Mesenteric fat pad (tissue), 1 donor: ENCODE measurements around the gene F2RL1. TPM values are rescaled to one million over a fixed set of nuclear protein-coding genes. Genes with fewer than 3 reads are reported as not detected.
"Not testable (repeated sequence)": the region's sequence is repeated elsewhere in the genome, so short reads cannot be mapped to it uniquely, and the experiment has no call there.

Experiments
- DNase-seq: peaks from one replicate; pipeline ENCODE4 v3.0.0-alpha.2; 2020; ENCODE audit warnings: low spot score
- total RNA-seq: library from RNA; stranded (reverse); fragmentation: NEBNext Ultra II Directional; extraction: Animal tissue kit (Norgen Biotek cat#: 25700); gene quantifications from one replicate; pipeline ENCODE4 v1.2.1, GENCODE V29; 2021
- donor health status: DM: yes; HTN: yes; CAD: no.

The F2RL1 gene
- total RNA-seq, 1 donor from 2014 or later: 1.9 TPM

DNA sequence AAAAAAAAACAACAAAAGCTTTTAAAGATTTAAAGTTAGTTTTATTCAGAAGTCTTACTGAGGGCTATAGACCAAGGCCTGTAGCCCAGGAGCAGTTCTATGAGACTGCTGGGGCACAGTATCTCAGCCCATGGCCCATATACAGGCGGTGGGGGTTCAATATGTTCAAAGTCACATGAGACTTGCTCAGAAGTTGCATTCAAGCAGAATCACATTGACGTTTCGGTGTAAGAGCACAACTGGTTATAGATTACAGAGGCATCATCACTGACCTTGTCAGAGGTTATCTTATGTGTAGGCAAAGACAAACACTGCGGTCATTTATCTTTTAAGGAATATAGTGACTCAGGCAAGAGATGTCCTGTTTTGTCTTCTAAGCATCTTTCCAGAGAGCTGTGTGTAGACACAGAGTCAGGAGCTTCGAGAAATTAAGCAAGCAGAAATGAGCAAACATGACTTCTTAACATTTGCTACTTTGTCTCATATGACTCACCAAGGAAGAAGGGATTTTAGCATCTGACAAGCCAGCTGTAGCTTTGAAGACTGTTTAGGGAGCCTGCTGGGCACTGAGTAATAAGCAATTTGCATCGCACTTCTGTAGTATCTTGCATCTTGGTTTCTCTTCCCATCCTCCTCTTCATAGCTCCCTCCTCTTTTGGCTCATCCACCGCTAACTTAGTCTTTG is 12.9 kb upstream of the F2RL1 start:
- no peak for DNase-seq

DNA sequence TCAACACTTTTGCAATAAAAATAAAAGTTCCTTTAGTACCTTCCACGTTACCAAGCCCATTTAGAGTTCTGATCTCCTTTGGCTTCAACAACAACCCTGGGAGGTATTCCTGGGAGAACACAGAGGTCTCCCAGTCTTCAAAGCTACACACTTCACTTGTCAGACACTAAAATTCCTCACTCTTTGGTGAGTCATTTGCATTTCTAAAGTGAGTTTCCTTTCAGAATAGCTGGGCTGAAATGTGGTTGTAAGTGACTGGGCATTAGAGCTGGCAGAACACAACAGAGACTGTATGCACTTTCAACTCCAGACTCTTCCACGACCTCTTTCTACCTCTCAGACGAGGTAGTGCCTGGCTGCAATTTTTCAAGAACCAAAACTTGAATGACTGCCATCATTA is 11.5 kb upstream of the F2RL1 start:
- DNase-seq: no peak

DNA sequence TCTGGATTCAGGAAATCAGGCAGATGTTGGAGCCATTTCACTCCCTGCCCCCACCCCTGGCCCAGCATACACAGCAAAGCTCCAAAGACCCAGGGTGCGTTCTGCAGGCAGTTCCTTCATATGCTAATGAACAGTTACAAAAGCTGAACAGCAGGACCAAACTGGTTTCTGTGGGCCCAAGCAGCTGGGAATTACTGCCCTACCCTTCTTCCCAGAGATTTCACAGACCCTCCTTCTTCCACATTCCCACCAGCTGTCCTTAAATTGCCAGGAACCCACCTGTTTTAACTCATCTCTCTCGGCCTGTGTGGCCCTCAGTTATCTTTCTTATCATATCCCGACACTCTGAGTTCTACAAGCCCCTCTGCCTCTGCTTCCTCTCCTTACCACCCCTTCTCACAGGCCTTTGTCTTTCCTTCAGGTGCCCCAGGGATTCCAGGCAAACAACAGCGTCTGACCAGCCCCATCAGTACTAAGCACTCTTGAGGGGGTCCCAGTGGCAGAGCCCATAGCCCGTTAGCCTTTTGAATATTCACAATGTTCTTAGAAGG is 10.6 kb upstream of the F2RL1 start:
- DNase-seq: no peak

DNA sequence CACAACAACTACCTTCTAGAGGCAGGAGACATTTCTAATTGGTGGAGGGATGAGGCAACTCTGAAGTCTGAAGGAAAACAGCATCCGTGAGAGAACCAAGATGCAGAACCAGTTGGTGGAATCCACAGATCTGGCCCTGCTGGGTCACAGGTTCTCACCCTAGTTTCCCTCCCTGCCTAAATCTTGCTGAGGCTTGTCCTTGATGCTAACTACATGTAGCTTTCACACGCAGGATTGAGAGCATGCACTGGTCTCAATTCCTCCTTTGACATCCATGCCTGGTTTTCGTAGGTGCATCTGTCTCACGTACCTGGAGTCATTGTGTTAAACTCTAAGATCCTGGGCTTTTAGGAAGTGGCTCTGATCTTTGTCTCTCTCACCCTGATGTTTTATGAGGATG is 9.7 kb upstream of the F2RL1 start:
- DNase-seq: no peak

DNA sequence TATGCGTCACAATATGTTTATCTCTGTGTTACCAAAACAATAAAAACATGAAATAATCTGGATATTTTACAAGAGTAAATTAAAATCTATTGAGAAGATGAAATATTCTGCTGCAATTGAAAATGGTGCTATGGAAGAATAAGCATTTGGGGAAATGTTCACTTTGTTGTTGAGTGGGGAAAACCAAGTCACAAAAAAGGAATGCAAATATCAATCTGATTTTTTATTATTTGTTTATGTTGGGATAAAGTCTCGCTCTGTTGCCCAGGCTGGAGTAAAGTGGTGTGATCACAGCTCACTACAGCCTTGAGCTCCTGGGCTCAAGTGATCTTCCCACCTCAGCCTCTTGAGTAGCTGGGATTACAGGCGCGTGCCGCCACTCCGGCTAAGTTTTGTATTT is 8.6 kb upstream of the F2RL1 start:
- DNase-seq: no peak

DNA sequence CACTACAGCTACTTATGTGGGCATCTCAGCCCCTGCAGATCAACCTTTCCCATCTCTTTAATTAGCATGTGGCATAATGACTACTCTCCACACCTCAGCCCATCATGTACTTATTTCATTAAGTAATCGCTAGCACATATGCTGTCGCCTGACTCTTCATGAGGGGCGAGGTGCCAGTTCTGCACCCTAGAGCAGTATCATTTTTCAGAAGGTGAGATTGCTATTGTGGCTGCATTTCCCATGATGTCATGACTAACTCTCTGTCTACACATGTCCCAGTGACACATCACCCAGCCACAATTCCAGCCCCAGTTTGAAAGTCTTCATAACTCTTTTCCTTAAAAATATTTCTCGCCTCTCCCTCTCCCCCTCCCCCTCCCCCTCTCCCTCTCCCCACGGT is 7.6 kb upstream of the F2RL1 start:
- DNase-seq: no peak

DNA sequence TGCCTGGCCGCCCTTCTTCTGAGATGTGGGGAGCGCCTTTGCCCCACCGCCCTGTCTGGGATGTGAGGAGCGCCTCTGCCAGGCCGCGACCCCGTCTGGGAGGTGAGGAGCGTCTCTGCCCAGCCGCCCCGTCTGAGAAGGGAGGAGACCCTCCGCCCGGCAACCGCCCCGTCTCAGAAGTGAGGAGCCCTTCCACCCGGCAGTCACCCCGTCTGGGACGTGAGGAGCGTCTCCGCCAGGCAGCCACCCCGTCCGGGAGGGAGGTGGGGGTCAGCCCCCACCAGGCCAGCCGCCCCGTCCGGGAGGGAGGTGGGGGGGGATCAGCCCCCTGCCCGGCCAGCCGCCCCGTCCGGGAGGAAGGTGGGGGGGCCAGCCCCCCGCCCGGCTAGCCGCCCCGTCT is 6.6 kb upstream of the F2RL1 start:
- DNase-seq: not testable (repeated sequence)

DNA sequence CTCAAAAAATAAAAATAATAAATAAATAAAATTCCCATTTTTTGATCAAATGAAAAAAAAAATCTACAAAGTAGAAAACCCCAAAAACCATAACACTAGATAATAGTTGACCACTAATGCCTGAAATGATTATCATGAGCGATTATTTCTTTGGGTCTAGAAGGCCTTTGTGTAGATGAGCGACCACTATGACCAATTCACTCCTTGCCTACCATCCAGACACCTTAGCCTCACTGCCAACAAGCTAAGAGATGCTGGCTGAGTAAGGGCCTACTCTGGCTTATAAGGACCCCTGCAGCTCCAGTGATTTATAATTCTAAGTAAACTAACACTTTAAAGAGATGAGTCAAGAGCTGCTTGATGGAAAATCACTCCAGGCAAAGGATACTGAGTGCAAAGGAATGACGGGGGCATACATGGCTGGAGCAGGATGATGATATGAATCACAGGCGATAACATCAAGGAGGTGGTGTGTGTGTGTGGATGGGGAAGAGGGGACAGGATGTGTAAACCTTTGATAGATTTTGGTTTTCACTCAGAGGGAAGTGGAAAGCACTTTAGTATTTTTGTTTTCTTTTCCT is 4.8 kb upstream of the F2RL1 start:
- no peak for DNase-seq

DNA sequence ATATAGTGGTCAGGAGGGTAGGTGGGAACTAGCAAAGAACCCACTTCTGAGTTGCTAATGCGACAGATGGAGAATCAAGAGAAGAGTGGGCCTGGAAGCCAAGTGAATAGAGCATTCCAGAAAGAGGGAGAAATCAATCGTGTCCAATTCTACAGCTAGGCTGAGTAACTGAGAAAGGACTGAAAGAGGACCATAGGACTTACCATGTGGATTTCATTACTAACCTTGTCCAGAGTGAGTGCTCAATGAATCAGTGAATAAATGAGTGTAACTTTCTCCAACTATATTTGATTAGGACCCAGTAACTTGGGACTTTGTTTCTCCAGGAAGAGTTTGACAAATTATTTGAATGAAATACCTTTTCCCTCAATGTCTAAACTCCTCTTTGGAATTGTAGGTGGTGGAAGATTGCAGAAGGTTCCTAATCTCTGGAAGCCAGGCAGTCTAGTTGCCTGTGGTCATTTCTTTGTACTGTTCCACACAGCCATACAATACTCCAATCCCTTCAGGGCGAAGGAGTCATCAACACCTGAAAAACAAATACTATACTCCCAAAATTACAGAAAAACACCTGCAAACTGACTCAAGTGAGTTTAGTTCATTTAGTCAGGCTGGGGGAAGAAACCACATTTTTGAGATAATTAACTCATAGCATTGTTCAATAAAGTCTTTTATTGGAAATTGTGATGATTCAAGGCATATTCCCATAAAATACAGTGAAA is 2.6 kb upstream of the F2RL1 start:
- DNase-seq: no peak

DNA sequence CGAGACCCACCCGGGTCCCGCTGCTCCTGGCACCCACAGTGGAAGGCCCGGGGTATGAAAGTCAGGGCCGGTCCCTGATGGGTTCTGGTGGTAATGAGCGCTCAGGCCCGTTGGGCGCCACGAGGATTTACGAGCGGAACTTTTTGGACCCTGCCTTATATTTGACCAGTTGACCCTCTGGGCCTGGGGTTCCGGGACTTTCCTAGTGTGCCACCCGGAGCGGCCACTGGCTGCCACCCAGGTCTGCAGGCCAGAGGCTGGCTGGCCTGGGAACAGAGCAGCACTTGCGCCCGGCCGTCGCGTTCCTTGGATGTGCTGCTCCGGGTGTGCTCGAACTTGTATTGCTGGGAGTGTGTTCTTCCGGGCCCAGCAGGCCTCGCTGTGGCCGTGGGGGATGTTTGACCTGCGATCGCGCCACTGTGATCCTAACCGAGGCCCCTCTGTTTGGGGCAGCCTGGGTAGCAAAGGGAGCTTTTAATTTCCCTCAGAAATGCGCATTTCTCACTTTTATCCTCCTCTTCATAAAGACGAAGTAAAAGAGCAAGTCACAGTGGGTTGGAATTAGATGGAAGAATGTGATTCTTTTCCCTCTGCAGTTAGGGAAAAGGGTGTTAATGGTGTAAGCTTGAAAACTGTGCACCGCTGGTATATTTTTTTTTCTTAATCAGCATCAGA is 1.2 kb downstream of the F2RL1 start:
- no peak for DNase-seq

DNA sequence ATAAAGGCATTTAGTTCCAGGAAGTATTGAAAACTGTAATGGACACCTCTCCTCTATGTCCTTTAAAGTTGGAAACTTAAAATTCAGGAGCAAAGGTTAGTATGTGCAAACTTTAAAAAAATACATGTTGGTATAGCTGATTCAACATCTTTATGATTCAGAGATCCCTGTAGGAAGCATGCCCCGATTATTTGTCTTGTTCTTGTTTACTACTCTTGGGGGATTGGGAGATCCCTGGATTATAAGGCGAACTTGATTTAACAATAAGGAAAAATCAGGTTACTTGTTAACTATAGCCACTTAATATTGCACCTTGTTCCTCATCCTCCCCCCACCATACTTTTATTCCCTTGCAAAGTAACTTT is 1.7 kb downstream of the F2RL1 start:
- DNase-seq: no peak

DNA sequence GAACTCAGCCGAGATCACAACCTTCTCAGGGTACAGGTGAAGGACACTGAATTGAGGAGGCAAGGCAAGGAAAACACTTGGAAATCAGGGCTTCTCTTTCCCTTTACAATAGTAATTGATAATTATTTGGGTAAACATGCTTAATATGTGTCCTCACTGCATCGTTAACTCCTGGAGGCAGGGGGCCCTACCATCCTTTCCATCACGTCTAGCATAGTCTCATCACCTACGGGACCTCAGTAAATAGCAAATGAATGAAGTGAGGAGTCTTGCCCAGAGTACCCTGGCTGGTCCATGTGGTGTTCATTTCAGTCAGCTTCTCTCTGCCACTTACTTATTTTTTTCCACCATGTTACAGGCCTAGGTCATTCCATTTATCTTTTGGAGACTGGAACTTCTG is 2.3 kb downstream of the F2RL1 start:
- no peak for DNase-seq

DNA sequence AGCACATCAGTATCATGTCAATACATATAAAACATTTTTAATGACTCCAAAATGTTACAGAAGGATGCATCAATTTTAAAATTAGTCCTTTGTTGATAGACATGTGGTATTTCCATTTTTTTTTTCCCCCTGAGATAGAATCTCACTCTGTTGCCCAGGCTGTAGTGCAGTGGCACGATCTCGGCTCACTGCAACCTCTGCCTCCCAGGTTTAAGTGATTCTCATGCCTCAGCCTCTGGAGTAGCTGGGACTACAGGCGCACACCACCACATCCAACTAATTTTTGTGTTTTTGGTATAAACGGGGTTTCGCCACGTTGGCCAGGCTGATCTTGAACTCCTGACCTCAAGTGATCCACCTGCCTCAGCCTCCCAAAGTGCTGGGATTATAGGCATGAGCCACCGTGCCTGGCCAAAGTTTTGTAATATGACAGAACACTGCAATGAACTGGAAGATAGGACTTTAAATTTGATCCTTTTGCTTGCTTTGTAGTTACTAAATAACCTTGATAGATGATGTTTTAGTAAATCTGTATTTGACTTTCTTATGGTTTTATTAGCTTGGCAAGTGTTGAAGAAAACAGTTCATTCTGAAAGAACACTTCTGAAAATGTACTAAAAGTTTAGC is 3.4 kb downstream of the F2RL1 start:
- DNase-seq: not testable (repeated sequence)

DNA sequence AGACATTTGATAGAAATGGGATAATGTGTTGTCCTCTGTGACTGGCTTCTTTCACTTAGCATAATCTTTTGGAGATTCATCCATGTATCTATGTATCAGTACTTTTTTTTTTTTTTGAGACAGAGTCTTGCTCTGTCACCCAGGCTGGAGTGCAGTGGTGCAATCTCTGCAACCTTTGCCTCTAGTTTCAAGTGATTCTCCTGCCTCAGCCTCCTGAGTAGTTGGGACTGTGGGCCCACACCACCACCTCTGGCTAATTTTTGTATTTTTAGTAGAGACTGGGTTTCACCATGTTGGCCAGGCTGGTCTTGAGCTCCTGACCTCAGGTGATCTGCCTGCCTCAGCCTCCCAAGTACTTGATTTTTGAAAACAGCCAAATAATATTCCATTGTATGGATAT is 7.6 kb downstream of the F2RL1 start:
- not testable (repeated sequence) for DNase-seq

DNA sequence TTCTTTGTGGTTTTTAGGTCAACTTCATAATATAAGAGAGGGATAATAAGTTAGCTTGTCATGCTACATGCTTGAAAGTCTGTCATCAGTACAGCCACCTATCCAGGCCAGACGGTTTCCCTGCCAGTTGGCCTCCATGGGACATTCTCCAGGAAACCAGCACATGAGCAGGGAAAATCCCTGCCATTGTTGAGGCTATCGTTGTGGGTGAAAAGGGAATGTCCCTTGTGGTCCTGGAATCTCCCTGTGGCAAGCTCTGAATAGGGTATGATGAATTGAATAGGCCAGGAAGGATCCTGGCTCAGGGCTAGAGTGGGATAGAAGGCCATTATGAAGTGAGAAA is 12.3 kb downstream of the F2RL1 start:
- DNase-seq: no peak

DNA sequence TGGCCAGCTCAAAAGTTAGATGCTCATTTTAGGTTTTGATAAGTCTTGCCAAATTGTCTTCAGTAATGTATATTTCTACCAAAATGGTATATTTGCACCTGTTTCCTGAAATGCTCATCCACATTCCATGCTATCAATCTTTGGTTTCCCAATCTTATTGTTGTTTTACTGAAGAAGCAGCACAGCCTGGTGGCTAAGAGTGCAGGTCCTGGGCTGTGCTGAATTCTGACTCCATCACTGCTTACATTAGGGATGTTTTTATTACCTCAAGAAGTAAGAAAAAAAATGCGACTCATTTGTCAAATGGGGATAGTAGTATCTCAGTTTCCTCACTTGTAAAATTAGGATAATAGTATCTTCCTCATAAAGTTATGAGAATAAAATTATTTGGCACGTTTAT is 17.4 kb downstream of the F2RL1 start:
- no peak for DNase-seq

DNA sequence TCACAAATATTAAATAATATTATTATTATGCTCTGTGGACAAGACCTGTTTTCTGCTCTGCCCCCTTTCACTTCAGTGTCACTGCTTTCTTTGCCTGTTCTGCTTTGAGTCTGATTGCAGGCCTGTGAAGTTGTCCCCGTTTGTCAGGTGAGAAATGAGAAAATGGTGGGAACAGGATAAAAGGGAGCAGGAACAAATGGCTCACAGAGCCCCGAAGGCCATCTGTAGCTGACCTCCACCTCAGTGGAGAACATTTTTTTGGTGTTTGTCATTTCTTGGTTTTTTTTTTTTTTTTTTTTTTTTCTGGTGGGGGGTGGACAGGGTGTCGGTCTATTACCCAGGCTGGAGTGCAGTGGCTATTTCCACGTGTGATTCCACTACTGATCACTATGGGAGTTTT is 17.8 kb downstream of the F2RL1 start:
- DNase-seq: no peak

DNA sequence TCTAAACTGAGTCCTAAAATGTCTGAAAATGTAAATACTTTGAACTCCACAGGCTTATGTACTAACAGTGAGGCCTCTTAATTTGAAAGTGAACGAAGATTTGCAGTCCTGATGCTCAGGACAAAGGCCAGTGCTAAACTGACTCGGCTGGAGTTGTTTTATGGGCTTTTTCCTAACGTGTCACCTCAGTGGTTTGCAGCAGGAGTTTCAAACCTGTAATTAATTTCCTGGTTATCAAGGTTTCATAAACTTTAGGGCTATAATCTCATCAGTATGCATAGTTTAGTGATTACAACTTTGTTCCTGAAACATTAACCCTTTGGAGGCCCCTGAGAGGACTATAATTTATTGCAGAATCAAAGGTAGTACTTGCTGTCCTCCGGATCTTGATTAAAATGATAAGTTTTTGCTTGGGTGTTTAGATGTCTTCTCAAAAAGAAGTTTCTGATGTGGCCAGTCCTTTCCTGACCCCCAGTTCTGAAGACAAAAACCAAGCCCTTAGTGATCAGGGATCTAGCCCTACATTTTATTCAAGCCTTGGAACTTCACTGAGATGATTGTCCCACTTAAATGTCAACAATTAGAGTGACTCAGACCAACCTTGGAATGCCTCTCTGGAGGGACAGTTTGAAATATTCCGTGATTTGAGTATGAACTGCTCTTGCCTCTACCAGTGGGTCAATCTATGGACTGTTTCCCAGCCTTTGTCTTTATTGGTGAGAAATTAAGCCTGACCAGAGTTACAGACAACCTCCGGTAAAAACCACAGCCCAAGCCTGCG is 19.8 kb downstream of the F2RL1 start:
- DNase-seq: no peak

DNA sequence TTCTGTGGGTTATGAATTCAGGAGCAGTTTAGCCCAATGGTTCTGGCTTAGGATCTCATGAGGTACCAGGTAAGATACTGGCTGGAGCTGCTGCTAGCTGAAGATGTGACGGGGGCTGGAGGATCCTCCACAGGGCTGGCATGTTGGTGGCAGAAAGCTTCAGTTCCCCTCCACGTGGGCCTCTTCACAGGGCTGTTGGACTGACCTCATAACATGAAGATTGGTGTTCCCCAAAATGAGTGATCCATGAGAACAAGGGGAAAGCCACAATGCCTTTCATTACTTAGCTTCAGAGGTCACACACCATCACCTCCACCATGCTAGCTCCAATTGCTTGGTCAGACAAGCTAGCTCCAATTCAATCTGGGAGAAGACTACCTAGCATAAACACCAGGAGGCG is 22.5 kb downstream of the F2RL1 start:
- no peak for DNase-seq

DNA sequence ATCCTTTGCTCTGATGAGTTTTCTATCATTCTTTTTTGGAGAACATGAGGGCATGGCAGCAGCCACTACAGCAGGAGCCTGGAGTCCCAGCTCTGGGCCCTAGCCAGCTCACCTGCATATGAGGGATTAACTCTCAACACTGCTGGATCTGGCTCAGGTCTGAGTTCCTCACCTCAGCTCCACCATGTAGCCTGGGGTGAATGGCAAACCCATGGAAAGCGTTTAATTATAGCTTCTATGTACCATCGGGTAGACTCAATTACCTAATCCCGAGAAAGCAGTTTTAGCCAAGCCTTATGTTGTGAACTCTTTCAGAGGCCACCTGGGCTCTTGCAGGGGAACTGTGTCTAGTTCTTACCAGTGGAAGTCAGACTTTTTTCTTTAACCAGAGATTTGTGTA is 27.1 kb downstream of the F2RL1 start:
- DNase-seq: no peak
